Activated CD8-positive, alpha-beta memory T cell treated with anti-CD3 and anti-CD28 coated beads, Interleukin-2, amount 50 U/mL, for 48 hours (primary cell): ENCODE results near the gene IFIT2.
"Not testable (repeated sequence)": the region's sequence is repeated elsewhere in the genome, so short reads cannot be mapped to it uniquely, and the experiment has no call there.

Experiments used
- DNase-seq: peaks from one replicate; pipeline ENCODE4 v3.0.0-alpha.2; 2020

Gene IFIT2

GRCh38 chr10:89301721-89302445 is at the start of gene IFIT2:
Gene IFIT2, plus strand, starts transcription at chr10:89302046. Its CDS starts 78 bp downstream, at chr10:89302124.
- DNase-seq: no peak

- DNase-seq: no peak
These were observed 49.6 kb upstream of the IFIT2 start for GRCh38 chr10:89252225-89252585.

- not testable (repeated sequence) for DNase-seq
These were observed 46.7 kb upstream of the IFIT2 start for GRCh38 chr10:89255091-89255579.

- no peak for DNase-seq
These were observed 46.1 kb upstream of the IFIT2 start for GRCh38 chr10:89255793-89256192.

GRCh38 chr10:89256340-89256739 is 45.5 kb upstream of the IFIT2 start:
- DNase-seq: no peak

GRCh38 chr10:89256962-89257361 is 44.9 kb upstream of the IFIT2 start:
- no peak for DNase-seq

GRCh38 chr10:89257581-89257980 is 44.3 kb upstream of the IFIT2 start:
- no peak for DNase-seq

GRCh38 chr10:89258881-89259280 is 43.0 kb upstream of the IFIT2 start:
- DNase-seq: no peak

GRCh38 chr10:89262086-89263051 is 39.5 kb upstream of the IFIT2 start:
- no peak for DNase-seq

- DNase-seq: no peak
These were observed 38.8 kb upstream of the IFIT2 start for GRCh38 chr10:89263091-89263490.

- DNase-seq: no peak
These were observed 38.3 kb upstream of the IFIT2 start for GRCh38 chr10:89263531-89263930.

- no peak for DNase-seq
These were observed 35.0 kb upstream of the IFIT2 start for GRCh38 chr10:89266721-89267453.

GRCh38 chr10:89269433-89270152 is 32.3 kb upstream of the IFIT2 start:
- DNase-seq: no peak

GRCh38 chr10:89270153-89270483 is 31.7 kb upstream of the IFIT2 start:
- no peak for DNase-seq

GRCh38 chr10:89271532-89271931 is 30.3 kb upstream of the IFIT2 start:
- no peak for DNase-seq

- no peak for DNase-seq
These were observed 28.2 kb upstream of the IFIT2 start for GRCh38 chr10:89273680-89274079.

GRCh38 chr10:89274928-89275327 is 26.9 kb upstream of the IFIT2 start:
- no peak for DNase-seq

GRCh38 chr10:89275383-89275782 is 26.5 kb upstream of the IFIT2 start:
- no peak for DNase-seq

GRCh38 chr10:89278034-89278535 is 23.8 kb upstream of the IFIT2 start:
- no peak for DNase-seq

- DNase-seq: no peak
These were observed 22.9 kb upstream of the IFIT2 start for GRCh38 chr10:89278900-89279392.

GRCh38 chr10:89279421-89279869 is 22.4 kb upstream of the IFIT2 start:
- no peak for DNase-seq

GRCh38 chr10:89280508-89280907 is 21.3 kb upstream of the IFIT2 start:
- DNase-seq: no peak
